Measurements from ENCODE around the gene ENTPD2.
"Not testable (repeated sequence)": the region's sequence is repeated elsewhere in the genome, so short reads cannot be mapped to it uniquely, and the experiment has no call there.

Gene ENTPD2

GRCh38 chr9:137044502-137045177 lies 9.2 kb downstream of the ENTPD2 start:
- H3K4me1 Mint-ChIP-seq = peaks cover 39% of the 10 kb centered on the region
- H3K4me3 Mint-ChIP-seq = peak overlapping the region; percentile 75 to 80
- peaks cover 62% of the 10 kb centered on the region for H3K27me3 Mint-ChIP-seq
- no peak overlapping the region for H3K27ac Mint-ChIP-seq
- H3K9me3 Mint-ChIP-seq = no peaks in the 10 kb centered on the region
- ATAC-seq = no peak
- DNase-seq = no peak

- Mint-ChIP-seq H3K27me3 (peaks cover 56% of the 10 kb centered on the region), H3K9me3 (no peaks in the 10 kb centered on the region), H3K27ac (no peak overlapping the region), H3K4me1 (peaks cover 35% of the 10 kb centered on the region), H3K4me3 (no peak overlapping the region)
- DNase-seq (no peak), ATAC-seq (no peak)
These were observed 9.8 kb downstream of the ENTPD2 start for GRCh38 chr9:137044037-137044436.

- H3K27me3 Mint-ChIP-seq = peaks cover 46% of the 10 kb centered on the region
- no peaks in the 10 kb centered on the region for H3K9me3 Mint-ChIP-seq
- H3K4me1 Mint-ChIP-seq = peaks cover 34% of the 10 kb centered on the region
- H3K4me3 Mint-ChIP-seq = no peak overlapping the region
- H3K27ac Mint-ChIP-seq = no peak overlapping the region
- DNase-seq (no peak), ATAC-seq (no peak)
These were observed 10.8 kb downstream of the ENTPD2 start for GRCh38 chr9:137042751-137043727.

GRCh38 chr9:137041124-137041523 lies 12.7 kb downstream of the ENTPD2 start:
- peaks cover 27% of the 10 kb centered on the region for H3K27me3 Mint-ChIP-seq
- H3K4me3 Mint-ChIP-seq = no peak overlapping the region
- H3K9me3 Mint-ChIP-seq = no peaks in the 10 kb centered on the region
- no peak for DNase-seq
- H3K27ac Mint-ChIP-seq = no peak overlapping the region
- H3K4me1 Mint-ChIP-seq = peaks cover 24% of the 10 kb centered on the region
- ATAC-seq = no peak

GRCh38 chr9:137040568-137040967 lies 13.3 kb downstream of the ENTPD2 start:
- peaks cover 27% of the 10 kb centered on the region for H3K4me1 Mint-ChIP-seq
- no peak overlapping the region for H3K27ac Mint-ChIP-seq
- no peak overlapping the region for H3K4me3 Mint-ChIP-seq
- H3K9me3 Mint-ChIP-seq = no peaks in the 10 kb centered on the region
- DNase-seq (no peak), ATAC-seq (peak; percentile 26)
- peaks cover 26% of the 10 kb centered on the region for H3K27me3 Mint-ChIP-seq

- ATAC-seq (no peak), DNase-seq (no peak)
- Mint-ChIP-seq H3K4me1 (peaks cover 28% of the 10 kb centered on the region), H3K27ac (no peak overlapping the region), H3K4me3 (no peak overlapping the region), H3K9me3 (no peaks in the 10 kb centered on the region), H3K27me3 (peaks cover 18% of the 10 kb centered on the region)
These were observed 14.1 kb downstream of the ENTPD2 start for GRCh38 chr9:137039611-137040366.

- H3K4me1 Mint-ChIP-seq = peaks cover 28% of the 10 kb centered on the region
- ATAC-seq = no peak
- H3K27me3 Mint-ChIP-seq = peaks cover 9% of the 10 kb centered on the region
- H3K9me3 Mint-ChIP-seq = no peaks in the 10 kb centered on the region
- no peak for DNase-seq
- no peak overlapping the region for H3K4me3 Mint-ChIP-seq
- no peak overlapping the region for H3K27ac Mint-ChIP-seq
These were observed 14.9 kb downstream of the ENTPD2 start for GRCh38 chr9:137038916-137039315.

GRCh38 chr9:137037483-137037882 lies 16.4 kb downstream of the ENTPD2 start:
- ATAC-seq = no peak
- DNase-seq = no peak
- no peaks in the 10 kb centered on the region for H3K27me3 Mint-ChIP-seq
- H3K4me1 Mint-ChIP-seq = peaks cover 34% of the 10 kb centered on the region
- no peaks in the 10 kb centered on the region for H3K9me3 Mint-ChIP-seq
- H3K27ac Mint-ChIP-seq = no peak overlapping the region
- H3K4me3 Mint-ChIP-seq = no peak overlapping the region

GRCh38 chr9:137037035-137037434 lies 16.8 kb downstream of the ENTPD2 start:
- Mint-ChIP-seq H3K27me3 (no peaks in the 10 kb centered on the region), H3K4me1 (peaks cover 39% of the 10 kb centered on the region), H3K9me3 (no peaks in the 10 kb centered on the region), H3K4me3 (no peak overlapping the region), H3K27ac (no peak overlapping the region)
- DNase-seq = no peak
- no peak for ATAC-seq

GRCh38 chr9:137035937-137036336 lies 17.9 kb downstream of the ENTPD2 start:
- peaks cover 48% of the 10 kb centered on the region for H3K4me1 Mint-ChIP-seq
- H3K4me3 Mint-ChIP-seq = no peak overlapping the region
- no peak for DNase-seq
- no peak overlapping the region for H3K27ac Mint-ChIP-seq
- H3K27me3 Mint-ChIP-seq = no peaks in the 10 kb centered on the region
- no peaks in the 10 kb centered on the region for H3K9me3 Mint-ChIP-seq
- ATAC-seq = no peak

- no peak for DNase-seq
- Mint-ChIP-seq H3K27me3 (no peaks in the 10 kb centered on the region), H3K27ac (peak overlapping the region in 1 of 2 donors; percentile 78), H3K9me3 (no peaks in the 10 kb centered on the region), H3K4me1 (peaks cover 52% of the 10 kb centered on the region), H3K4me3 (peak overlapping the region; percentile 76 to 83)
- no peak for ATAC-seq
These were observed 18.4 kb downstream of the ENTPD2 start for GRCh38 chr9:137035507-137035834.

- Mint-ChIP-seq H3K4me1 (peaks cover 58% of the 10 kb centered on the region), H3K4me3 (peak overlapping the region; percentile 76 to 83), H3K9me3 (no peaks in the 10 kb centered on the region), H3K27ac (peak overlapping the region; percentile 84 to 85), H3K27me3 (no peaks in the 10 kb centered on the region)
- ATAC-seq (peak; percentile 86), DNase-seq (peak; percentile 90 to 93)
These were observed 19.0 kb downstream of the ENTPD2 start for GRCh38 chr9:137034709-137035506.

- no peak for DNase-seq
- Mint-ChIP-seq H3K27ac (peak overlapping the region in 1 of 2 donors; percentile 85), H3K9me3 (no peaks in the 10 kb centered on the region), H3K4me3 (peak overlapping the region; percentile 76 to 83), H3K27me3 (no peaks in the 10 kb centered on the region), H3K4me1 (peaks cover 65% of the 10 kb centered on the region)
- peak; percentile 0 for ATAC-seq
These were observed 19.7 kb downstream of the ENTPD2 start for GRCh38 chr9:137034039-137034708.

- ATAC-seq, H3K27ac Mint-ChIP-seq, H3K27me3 Mint-ChIP-seq, H3K9me3 Mint-ChIP-seq, DNase-seq: not testable (repeated sequence)
- Mint-ChIP-seq H3K4me3 (peak overlapping the region in 1 of 2 donors; percentile 32), H3K4me1 (peaks cover 72% of the 10 kb centered on the region)
These were observed 20.4 kb downstream of the ENTPD2 start for GRCh38 chr9:137033481-137033880.

Data from stimulated activated naive CD8-positive, alpha-beta T cell treated with anti-CD3 and anti-CD28 coated beads, Interleukin-15, amount 100 ng/mL, for 72 hours (primary cell).